ENCODE measurements around the gene SPNS3.

SPNS3 gene

DNA sequence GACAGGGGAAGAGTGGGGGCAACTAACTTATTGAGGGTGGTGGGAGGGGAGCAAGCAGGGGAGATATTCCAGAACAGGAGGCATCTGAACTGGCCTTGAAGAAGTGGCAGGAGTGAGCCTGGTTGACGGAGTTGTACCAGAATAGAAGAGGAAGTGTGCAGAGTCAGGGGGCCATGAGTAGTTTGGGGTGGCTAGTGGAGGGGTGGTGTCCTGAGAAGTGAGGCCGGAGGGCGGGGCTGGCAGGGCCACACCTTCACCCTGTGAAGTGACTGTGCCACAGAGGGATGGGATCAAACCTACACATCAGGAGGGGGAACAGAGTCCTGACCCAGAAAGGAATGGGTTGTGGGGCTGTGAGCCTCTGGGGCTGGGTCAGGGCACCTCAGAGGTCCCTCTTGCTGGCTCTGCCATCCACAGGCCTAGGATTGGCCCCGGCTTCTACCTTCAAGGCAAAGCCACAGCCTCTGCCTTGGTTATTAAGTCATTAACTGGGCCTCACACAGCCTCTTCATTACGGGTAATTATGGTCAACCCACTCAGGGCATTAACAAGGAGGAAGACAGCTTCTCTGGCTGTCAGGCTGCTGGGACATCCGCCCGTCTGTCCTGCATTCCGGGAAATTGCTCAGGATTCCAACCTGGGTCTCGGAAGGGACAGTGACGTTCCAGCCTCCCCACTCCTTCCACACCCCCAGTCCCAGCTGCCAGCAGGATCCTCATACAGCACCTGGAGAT lies 77.6 kb downstream of the SPNS3 start:
- no peak for DNase-seq (ENCODE audit: low spot score)
- in situ Hi-C loops (cut with MboI; ENCODE audit: low pct_unique_long_range_greater_than_20kb, low sequenced_read_pairs, unreplicated experiment) = no loop called here
- TF ChIP-seq, protein P1, sequence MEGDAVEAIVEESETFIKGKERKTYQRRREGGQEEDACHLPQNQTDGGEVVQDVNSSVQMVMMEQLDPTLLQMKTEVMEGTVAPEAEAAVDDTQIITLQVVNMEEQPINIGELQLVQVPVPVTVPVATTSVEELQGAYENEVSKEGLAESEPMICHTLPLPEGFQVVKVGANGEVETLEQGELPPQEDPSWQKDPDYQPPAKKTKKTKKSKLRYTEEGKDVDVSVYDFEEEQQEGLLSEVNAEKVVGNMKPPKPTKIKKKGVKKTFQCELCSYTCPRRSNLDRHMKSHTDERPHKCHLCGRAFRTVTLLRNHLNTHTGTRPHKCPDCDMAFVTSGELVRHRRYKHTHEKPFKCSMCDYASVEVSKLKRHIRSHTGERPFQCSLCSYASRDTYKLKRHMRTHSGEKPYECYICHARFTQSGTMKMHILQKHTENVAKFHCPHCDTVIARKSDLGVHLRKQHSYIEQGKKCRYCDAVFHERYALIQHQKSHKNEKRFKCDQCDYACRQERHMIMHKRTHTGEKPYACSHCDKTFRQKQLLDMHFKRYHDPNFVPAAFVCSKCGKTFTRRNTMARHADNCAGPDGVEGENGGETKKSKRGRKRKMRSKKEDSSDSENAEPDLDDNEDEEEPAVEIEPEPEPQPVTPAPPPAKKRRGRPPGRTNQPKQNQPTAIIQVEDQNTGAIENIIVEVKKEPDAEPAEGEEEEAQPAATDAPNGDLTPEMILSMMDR (IDR thresholded peaks at IDR 0.05; ENCODE audit: extremely low read depth, insufficient read depth, missing control alignments) = no peak

DNA sequence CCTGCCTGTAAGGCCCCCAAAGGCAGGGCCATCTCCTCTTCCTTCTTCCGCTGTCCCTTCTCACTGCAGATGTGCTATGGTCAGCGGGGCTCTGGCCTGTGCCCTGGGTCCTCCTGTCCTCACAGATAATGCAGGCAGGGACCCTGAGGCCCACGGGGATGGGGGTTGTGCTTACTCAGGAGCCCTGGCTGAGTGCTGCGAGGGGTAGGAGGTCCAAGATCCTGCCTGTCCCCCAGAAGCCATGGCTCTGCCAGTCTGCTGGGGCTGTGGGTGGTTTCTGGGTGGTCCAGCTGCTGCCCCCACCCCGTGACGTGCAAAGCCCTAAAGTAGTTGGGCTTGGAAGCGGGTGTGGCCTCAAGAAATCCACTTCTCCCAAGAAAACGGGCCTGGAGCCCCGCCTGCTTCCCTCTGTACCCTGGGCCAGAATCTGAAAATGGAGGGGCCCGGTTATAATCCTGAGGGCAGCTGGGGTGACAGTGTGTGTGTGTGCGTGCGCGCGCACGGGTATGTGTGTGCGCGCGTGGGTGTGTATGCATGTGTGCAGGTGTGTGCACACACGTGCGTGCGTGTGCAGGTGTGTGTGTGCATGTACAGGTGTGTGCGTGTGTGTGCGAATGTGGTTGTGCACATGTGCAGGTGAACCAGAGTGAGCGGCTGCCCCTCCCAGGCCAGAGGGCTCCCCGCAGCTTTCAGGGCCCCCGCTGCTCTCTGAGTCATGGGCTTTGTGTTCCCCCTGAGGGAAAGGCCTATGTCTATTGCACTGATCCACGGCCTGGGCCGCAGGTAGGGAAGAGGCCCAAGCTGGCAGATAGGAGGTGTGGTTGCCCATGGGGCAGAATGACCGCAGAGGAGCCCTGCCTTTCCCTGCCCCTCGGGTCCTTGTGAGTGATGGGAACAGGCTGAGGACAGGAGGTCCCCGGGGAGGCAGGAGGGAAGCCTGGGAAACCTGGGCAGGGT lies 78.7 kb downstream of the SPNS3 start:
- in situ Hi-C loops (cut with MboI; ENCODE audit: low pct_unique_long_range_greater_than_20kb, low sequenced_read_pairs, unreplicated experiment) = no loop called here

DNA sequence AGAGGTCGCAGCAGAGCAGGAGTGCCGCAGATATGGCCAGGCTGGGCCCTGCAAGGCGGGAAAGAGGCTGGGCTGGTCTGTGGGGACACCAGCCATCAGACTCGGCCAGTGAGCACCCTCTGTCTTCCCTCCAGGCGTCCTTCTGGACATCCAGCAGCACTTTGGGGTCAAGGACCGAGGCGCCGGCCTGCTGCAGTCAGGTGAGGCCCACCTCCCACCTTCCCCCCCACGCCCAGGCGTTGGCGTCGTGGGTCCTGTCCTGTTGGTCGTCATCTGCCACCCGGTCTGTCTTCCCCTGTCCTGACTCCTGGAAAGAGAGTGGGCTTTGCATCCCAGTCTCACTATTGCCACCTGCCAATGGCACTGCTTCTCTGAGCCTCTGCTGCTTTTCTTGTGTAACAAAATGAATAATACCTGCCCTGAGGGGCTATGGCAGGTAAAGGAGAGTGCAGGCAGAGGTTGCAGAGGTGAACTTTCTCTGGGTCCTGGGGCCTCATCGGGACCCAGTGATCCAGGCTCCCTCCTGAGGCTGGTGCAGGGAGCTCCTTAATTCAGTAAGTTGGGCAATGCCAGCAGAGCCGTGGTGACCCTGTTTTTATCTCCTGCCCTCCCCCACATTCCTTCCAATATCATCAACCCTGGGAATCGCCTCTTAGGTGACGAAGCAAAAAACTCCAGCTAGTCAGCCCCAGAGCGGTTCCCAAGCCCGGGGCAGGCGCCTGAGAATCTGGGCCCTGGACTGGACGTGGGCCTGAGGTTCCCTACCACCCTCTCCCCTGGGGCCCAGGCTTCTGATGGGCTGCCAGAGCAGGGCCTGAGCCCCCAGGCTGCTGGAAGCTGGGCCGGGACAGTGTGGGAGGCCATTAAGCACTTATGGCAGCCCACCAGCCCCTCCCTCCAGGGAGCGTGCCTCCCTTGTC lies 79.6 kb downstream of the SPNS3 start:
- no peak for DNase-seq (ENCODE audit: low spot score)
- TF ChIP-seq, protein P1 (IDR thresholded peaks at IDR 0.05; ENCODE audit: extremely low read depth, insufficient read depth, missing control alignments) = no peak
- in situ Hi-C loops (cut with MboI; ENCODE audit: low pct_unique_long_range_greater_than_20kb, low sequenced_read_pairs, unreplicated experiment) = no loop called here

More for the DNA sequence above, 78.7 kb downstream of the SPNS3 start:
- DNase-seq (ENCODE audit: low spot score) = no peak
- TF ChIP-seq, protein P1 (IDR thresholded peaks at IDR 0.05; ENCODE audit: extremely low read depth, insufficient read depth, missing control alignments) = no peak

DNA sequence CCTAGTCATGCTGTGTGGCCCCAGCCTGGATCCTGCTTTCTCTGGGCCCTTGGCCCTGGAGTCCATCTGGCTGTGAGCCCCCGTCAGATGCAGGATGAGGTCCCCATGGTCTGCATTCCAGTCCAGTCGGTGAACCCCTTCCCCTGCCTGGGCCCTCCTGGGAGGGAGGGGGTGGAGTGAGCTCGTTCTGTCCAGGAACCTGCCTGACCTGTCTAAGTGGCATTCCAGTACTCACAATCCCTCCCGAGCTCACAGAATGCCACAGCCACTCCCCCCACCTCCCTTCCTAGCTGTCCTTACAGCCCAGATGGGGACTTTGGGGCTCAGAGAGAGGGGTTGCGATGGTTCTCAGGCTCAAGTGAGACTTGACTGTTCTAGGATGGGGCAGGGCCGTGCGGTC lies 80.5 kb downstream of the SPNS3 start:
- in situ Hi-C loops (cut with MboI; ENCODE audit: low pct_unique_long_range_greater_than_20kb, low sequenced_read_pairs, unreplicated experiment) = no loop called here
- TF ChIP-seq, protein P1 (IDR thresholded peaks at IDR 0.05; ENCODE audit: extremely low read depth, insufficient read depth, missing control alignments) = no peak
- DNase-seq (ENCODE audit: low spot score) = no peak

DNA sequence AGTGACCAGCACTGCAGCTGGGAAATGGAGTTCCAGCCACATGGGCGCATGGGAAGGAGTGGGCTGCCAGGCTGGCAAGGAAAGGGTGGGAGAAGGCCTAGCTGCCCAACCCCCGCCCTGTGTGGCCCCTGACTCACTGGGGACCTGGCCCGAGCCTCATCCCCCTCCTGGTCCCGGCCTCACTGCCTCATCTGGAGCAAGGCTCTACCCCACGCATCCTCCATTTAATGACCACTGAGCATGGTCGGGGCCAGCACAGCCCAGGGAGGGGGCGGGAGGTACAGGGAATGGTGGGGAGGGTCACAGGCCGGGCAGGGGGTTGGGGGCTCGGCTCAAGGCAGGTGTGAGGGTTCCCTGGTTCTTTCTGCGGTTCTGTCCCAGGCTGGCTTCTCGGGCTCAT lies 81.0 kb downstream of the SPNS3 start:
- DNase-seq (ENCODE audit: low spot score) = no peak
- TF ChIP-seq, protein P1 (IDR thresholded peaks at IDR 0.05; ENCODE audit: extremely low read depth, insufficient read depth, missing control alignments) = no peak
- in situ Hi-C loops (cut with MboI; ENCODE audit: low pct_unique_long_range_greater_than_20kb, low sequenced_read_pairs, unreplicated experiment) = no loop called here

DNA sequence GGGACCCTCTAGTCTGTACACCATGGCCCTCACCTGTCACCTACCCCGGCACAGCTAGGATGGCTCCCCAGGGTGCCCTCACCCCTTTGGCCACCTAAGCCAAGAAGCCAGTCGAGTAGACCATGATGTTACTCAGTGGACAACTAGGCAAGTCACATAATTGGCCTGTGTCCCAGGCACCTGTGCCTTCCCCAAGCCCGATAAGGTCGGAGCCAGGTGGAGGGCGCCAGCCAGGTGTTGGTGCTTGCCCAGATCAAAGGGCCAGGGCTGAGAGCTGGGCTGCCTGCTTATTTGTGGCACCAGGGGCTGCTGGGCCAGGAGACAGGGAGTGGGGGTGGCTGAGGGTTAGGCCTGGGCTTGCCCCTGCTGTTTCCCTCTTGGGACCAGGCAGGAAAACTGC lies 81.8 kb downstream of the SPNS3 start:
- TF ChIP-seq, protein P1 (IDR thresholded peaks at IDR 0.05; ENCODE audit: extremely low read depth, insufficient read depth, missing control alignments) = no peak
- DNase-seq (ENCODE audit: low spot score) = no peak
- in situ Hi-C loops (cut with MboI; ENCODE audit: low pct_unique_long_range_greater_than_20kb, low sequenced_read_pairs, unreplicated experiment) = no loop called here
